MCF 10A (cell line): ENCODE measurements around the gene LRRC3. TPM values are rescaled to one million over a fixed set of nuclear protein-coding genes. Genes with fewer than 3 reads are reported as not detected.

ENCODE experiments used
- BruUV-seq: library from RNA; stranded (reverse); fragments of 400-500 nt; replicated peaks from 2 replicates; lab custom pipeline; 2021; lab: Mats Ljungman, UMichigan
- CTCF ChIA-PET: fragments of 300-600 bp; sonication (Branson Sonifier 250); formaldehyde crosslinking; extraction: SDS; loops from one replicate; lab custom pipeline; 2021; ENCODE audit warnings: antibody characterized with exemption, inconsistent platforms; lab: Yijun Ruan, JAX
- POLR2A ChIA-PET: fragments of 300-600, 350-650 bp; sonication (Branson Sonifier 250); formaldehyde crosslinking; extraction: SDS; loops from one replicate; lab custom pipeline; 2020; ENCODE audit warnings: antibody characterized with exemption, inconsistent platforms; lab: Yijun Ruan, JAX
- DNase-seq: peaks from one replicate; pipeline ENCODE4 v3.0.0-alpha.2; 2018; ENCODE audit not compliant: unreplicated experiment
- H3K27ac Mint-ChIP-seq: one replicate; pipeline ENCODE4 v1.8.0; 2022; ENCODE audit warnings: mild to moderate bottlenecking, low read depth, mixed read lengths; ENCODE audit not compliant: unreplicated experiment
- H3K27me3 Mint-ChIP-seq: one replicate; pipeline ENCODE4 v1.8.0; 2022; ENCODE audit warnings: mixed read lengths; ENCODE audit not compliant: insufficient read depth, unreplicated experiment
- H3K36me3 Mint-ChIP-seq: one replicate; pipeline ENCODE4 v1.8.0; 2022; ENCODE audit warnings: mild to moderate bottlenecking, moderate library complexity, mixed read lengths; ENCODE audit not compliant: insufficient read depth, unreplicated experiment
- H3K4me1 Mint-ChIP-seq: one replicate; pipeline ENCODE4 v1.8.0; 2022; ENCODE audit warnings: mixed read lengths; ENCODE audit not compliant: insufficient read depth, unreplicated experiment
- H3K4me3 Mint-ChIP-seq: one replicate; pipeline ENCODE4 v1.8.0; 2022; ENCODE audit warnings: mild to moderate bottlenecking, moderate library complexity, mixed read lengths; ENCODE audit not compliant: unreplicated experiment
- H3K9me3 Mint-ChIP-seq: one replicate; pipeline ENCODE4 v1.8.0; 2022; ENCODE audit warnings: mixed read lengths; ENCODE audit not compliant: unreplicated experiment
- intact Hi-C: fragments of 100-400 bp; cut with micrococcal nuclease; formaldehyde crosslinking; loops from 2 replicates; pipeline ENCODE4 v1.14.1; 2022
- total RNA-seq: library from RNA; stranded (reverse); gene quantifications from 2 replicates; pipeline ENCODE4 v1.2.3, GENCODE V29; 2022
- TF ChIP-seq, protein P1 (sequence below): fragments of 200-600 bp; IDR thresholded peaks from one replicate; pipeline ENCODE4 v1.8.0; 2022; ENCODE audit warnings: antibody characterized with exemption, mild to moderate bottlenecking; ENCODE audit not compliant: unreplicated experiment

Gene LRRC3
- total RNA-seq, 1 experiment from 2014 or later = not detected

DNA sequence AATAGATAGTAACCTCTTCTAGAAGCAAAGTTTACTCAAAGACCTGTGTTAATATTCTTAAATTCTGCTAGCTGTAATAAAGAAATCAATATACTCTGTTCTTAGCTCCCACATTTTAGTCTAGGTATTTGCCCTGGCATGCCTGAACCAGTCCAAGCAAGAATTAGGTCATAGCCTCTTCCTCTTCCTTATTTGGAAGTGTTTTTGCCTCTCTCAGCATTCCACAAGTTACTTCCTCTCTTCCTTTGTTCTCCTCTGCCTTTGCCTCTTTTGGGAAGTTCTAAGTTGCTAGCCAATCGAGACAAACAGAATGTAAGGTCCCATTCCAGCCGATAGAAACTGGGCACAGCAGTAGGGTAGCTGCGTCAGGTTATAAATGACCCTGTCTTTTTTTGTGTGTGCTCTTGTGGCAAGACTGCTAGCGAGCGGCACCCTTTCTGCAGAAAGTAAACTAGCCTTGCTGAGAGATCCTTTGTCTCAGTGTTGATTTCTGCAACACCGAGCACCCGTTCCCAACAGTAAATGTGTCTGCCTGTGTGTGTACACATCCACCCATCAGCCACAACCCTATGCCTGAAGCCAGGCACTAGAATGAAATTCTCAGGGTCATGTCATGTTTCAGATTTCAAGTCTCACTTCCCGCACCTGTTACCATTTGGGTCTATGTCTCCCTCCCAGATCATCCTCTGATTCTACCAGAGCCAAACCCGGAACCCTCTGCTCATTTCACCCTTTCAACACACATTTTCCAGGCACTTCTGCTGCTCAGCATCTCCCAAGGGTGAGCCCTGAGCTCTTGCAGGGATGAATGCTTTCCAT lies 37.5 kb downstream of the LRRC3 start:
- ChIA-PET CTCF (no interaction called here), POLR2A (no interaction called here)
- TF ChIP-seq, protein P1, sequence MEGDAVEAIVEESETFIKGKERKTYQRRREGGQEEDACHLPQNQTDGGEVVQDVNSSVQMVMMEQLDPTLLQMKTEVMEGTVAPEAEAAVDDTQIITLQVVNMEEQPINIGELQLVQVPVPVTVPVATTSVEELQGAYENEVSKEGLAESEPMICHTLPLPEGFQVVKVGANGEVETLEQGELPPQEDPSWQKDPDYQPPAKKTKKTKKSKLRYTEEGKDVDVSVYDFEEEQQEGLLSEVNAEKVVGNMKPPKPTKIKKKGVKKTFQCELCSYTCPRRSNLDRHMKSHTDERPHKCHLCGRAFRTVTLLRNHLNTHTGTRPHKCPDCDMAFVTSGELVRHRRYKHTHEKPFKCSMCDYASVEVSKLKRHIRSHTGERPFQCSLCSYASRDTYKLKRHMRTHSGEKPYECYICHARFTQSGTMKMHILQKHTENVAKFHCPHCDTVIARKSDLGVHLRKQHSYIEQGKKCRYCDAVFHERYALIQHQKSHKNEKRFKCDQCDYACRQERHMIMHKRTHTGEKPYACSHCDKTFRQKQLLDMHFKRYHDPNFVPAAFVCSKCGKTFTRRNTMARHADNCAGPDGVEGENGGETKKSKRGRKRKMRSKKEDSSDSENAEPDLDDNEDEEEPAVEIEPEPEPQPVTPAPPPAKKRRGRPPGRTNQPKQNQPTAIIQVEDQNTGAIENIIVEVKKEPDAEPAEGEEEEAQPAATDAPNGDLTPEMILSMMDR = no peak
- Mint-ChIP-seq H3K27ac (no peak overlapping the region), H3K36me3 (no peaks in the 10 kb centered on the region), H3K4me1 (no peaks in the 10 kb centered on the region), H3K27me3 (peaks cover under 1% of the 10 kb centered on the region), H3K4me3 (no peak overlapping the region), H3K9me3 (peaks cover 25% of the 10 kb centered on the region)
- no peak for DNase-seq
- no TSS peak for BruUV-seq
- intact Hi-C loops = no loop called here

DNA sequence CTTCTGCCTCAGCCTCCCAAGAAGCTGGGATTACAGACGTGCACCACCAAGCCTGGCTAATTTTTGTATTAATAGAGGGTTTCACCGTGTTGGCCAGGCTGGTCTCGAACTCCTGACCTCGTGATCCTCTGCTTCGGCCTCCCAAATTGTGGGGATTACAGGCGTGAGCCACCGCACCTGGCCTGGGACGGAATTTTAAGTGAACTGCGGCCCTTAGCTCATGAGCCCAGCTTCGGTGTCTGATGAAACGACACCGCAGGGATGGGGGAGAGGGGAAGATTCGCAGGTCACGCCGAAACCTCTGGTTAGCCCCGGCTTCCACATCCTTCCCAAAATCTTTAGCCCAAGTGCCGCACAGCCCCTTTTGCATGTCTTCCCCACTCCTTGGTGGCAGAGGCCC lies 39.1 kb downstream of the LRRC3 start:
- H3K27me3 Mint-ChIP-seq = peaks cover 11% of the 10 kb centered on the region
- no peaks in the 10 kb centered on the region for H3K36me3 Mint-ChIP-seq
- peaks cover 25% of the 10 kb centered on the region for H3K9me3 Mint-ChIP-seq
- ChIA-PET CTCF (interaction anchor here (0.6 to 1.9 kb wide), 6 partner anchors 9 to 310 kb away, joined by 3 to 7 read pairs (median 4); no protein-coding TSS in a partner anchor), POLR2A (no interaction called here)
- intact Hi-C loops = no loop called here
- TF ChIP-seq, protein P1 = no peak
- H3K4me1 Mint-ChIP-seq = no peaks in the 10 kb centered on the region
- BruUV-seq = no TSS peak
- no peak overlapping the region for H3K27ac Mint-ChIP-seq
- no peak overlapping the region for H3K4me3 Mint-ChIP-seq
- no peak for DNase-seq

DNA sequence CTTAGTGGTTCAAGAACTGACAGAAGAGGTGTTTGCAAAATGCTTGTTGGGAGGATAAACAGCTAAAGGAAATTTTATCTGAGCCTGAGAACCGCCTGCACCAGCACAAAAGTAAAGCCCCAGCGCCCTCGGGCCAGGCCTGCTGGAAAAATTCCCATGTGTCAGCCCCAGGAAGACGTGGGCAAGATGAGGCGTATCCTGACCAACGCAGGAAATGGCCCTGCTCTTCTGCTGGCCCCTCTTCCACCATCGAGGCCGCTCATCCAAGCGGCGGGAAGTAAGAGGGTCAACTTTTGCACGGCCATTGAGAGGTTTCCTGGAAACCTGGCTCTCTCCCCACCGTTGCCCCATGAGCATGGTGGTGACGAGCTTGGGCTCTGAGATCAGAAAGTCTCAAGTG lies 39.6 kb downstream of the LRRC3 start:
- ChIA-PET POLR2A (no interaction called here), CTCF (interaction anchor here (0.6 to 1.9 kb wide), 6 partner anchors 9 to 309 kb away, joined by 3 to 7 read pairs (median 4); no protein-coding TSS in a partner anchor)
- no TSS peak for BruUV-seq
- Mint-ChIP-seq H3K4me3 (no peak overlapping the region), H3K9me3 (peaks cover 25% of the 10 kb centered on the region), H3K36me3 (no peaks in the 10 kb centered on the region), H3K27me3 (peaks cover 16% of the 10 kb centered on the region), H3K27ac (no peak overlapping the region), H3K4me1 (no peaks in the 10 kb centered on the region)
- TF ChIP-seq, protein P1 = no peak
- DNase-seq = no peak
- intact Hi-C loops = no loop called here

DNA sequence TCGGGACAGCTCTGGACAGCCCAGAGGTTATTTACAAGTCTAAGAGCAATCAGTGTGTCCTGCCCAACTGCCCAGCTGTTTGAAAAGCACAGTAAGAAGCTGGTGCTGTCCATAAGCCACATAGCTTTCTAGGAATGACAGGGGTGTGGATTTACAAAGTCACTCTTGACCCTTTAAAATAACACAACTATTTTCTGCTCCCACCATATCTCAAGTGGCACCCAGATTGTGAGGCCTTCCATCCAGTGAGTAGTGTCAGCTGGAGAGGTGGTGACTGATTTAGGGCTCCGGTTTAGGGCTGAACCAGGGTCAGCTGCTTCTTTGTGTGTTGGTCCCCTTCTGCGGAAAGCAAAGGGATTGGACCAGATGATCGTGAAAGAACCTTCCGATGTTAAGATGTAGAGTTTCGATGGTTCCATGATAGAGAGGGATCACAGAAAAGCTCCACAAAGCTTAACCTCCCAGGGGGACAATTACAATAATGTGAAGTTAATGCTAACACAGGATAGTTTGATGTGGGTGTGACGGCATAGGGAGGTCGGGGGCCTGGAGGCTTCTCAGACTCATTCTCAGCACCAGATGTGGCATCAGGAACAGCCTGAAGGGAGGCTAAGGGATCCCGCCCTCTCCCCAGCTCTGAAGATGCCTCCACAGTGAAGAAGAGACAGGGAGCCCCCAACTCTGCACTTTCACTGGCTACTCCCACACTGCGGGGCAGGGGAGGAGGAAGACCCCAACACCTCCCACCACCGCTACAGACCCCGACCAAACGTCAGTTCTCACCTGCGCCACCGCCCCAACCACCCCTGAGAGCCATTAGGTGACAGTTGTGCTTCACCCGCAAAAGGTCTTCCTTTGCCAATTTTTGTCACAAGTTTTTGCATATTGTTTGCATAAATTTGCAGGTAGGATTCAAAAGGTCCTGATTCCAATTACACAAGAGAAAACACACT lies 40.6 kb downstream of the LRRC3 start:
- no TSS peak for BruUV-seq
- intact Hi-C loops = no loop called here
- ChIA-PET CTCF (interaction anchor here (1.0 to 1.4 kb wide), 2 partner anchors 10 to 15 kb away, joined by 3 to 7 read pairs; no protein-coding TSS in a partner anchor), POLR2A (no interaction called here)
- Mint-ChIP-seq H3K9me3 (peaks cover 25% of the 10 kb centered on the region), H3K27ac (no peak overlapping the region), H3K4me1 (no peaks in the 10 kb centered on the region), H3K4me3 (no peak overlapping the region), H3K36me3 (no peaks in the 10 kb centered on the region), H3K27me3 (peaks cover 22% of the 10 kb centered on the region)
- no peak for DNase-seq
- TF ChIP-seq, protein P1 = no peak
